HG02798 (cell line): ENCODE results near the gene GSTM4.
A peak's percentile ranks its signal among the peaks of the same experiment; 100 is the strongest.
"Not testable (repeated sequence)": the region's sequence is repeated elsewhere in the genome, so short reads cannot be mapped to it uniquely, and the experiment has no call there.

Experiments
- ATAC-seq: cut with Tn5 transposase; IDR thresholded peaks from one replicate; pipeline ENCODE4 v1.9.1; 2021; ENCODE audit warnings: mild to moderate bottlenecking; ENCODE audit not compliant: unreplicated experiment, poor library complexity

Gene GSTM4

GRCh38 chr1:109660691-109661026 lies 4.8 kb downstream of the GSTM4 start:
- ATAC-seq, result not testable (repeated sequence)

- ATAC-seq, result no peak
These were observed 5.5 kb downstream of the GSTM4 start for GRCh38 chr1:109661391-109661790.

- ATAC-seq, result no peak
These were observed 8.8 kb downstream of the GSTM4 start for GRCh38 chr1:109664671-109665070.

GRCh38 chr1:109667452-109668122 lies 11.7 kb downstream of the GSTM4 start, which contains the start of gene GSTM2:
GSTM2 (plus strand) TSS chr1:109668057; CDS start chr1:109668116, 59 bp downstream.
- ATAC-seq, result peak; percentile 96

- ATAC-seq, result no peak
These were observed 12.3 kb downstream of the GSTM4 start for GRCh38 chr1:109668123-109668775.

- ATAC-seq, result no peak
These were observed 13.5 kb downstream of the GSTM4 start for GRCh38 chr1:109669246-109669948.

- not testable (repeated sequence) for ATAC-seq
These were observed 14.0 kb downstream of the GSTM4 start for GRCh38 chr1:109669949-109670302.

GRCh38 chr1:109671067-109671466 lies 15.2 kb downstream of the GSTM4 start:
- ATAC-seq, result no peak

- ATAC-seq, result not testable (repeated sequence)
These were observed 18.0 kb downstream of the GSTM4 start for GRCh38 chr1:109673861-109674260.

GRCh38 chr1:109676683-109677381 lies 20.9 kb downstream of the GSTM4 start:
- not testable (repeated sequence) for ATAC-seq

GRCh38 chr1:109677459-109677858 lies 21.6 kb downstream of the GSTM4 start:
- ATAC-seq, result no peak

- ATAC-seq, result not testable (repeated sequence)
These were observed 22.7 kb downstream of the GSTM4 start for GRCh38 chr1:109678637-109679036.

GRCh38 chr1:109684777-109685176 lies 28.9 kb downstream of the GSTM4 start:
- ATAC-seq, result not testable (repeated sequence)

- ATAC-seq, result not testable (repeated sequence)
These were observed 29.5 kb downstream of the GSTM4 start for GRCh38 chr1:109685399-109685798.

GRCh38 chr1:109685890-109686289 lies 30.0 kb downstream of the GSTM4 start:
- ATAC-seq, result not testable (repeated sequence)

GRCh38 chr1:109687109-109687508 lies 31.2 kb downstream of the GSTM4 start:
- ATAC-seq, result peak; percentile 6

- ATAC-seq, result peak; percentile 98
These were observed 32.0 kb downstream of the GSTM4 start, which contains the start of gene GSTM1 for GRCh38 chr1:109687641-109688499. GSTM1 (plus strand) TSS chr1:109687817; CDS start chr1:109687874, 57 bp downstream.

- no peak for ATAC-seq
These were observed 34.0 kb downstream of the GSTM4 start for GRCh38 chr1:109689844-109690405.

- ATAC-seq, result no peak
These were observed 35.9 kb downstream of the GSTM4 start for GRCh38 chr1:109691759-109692158.
